Spleen (tissue), 7 donors: Measurements from ENCODE around the gene SOX6.

Experiments used
- POLR2AphosphoS5 ChIP-seq, 3 donors: sonication (generic); formaldehyde crosslinking; IDR thresholded peaks; one replicate each; pipeline ENCODE4 v1.5.1; 2017; ENCODE audit warnings: antibody characterized with exemption in 3 of 3
- TF ChIP-seq, protein P1 (sequence below), 11 experiments: fragments of 200-600 bp in 7 of 11; fragments of 450-650 bp in 4 of 11; sonication (generic) in 4 of 11; IDR thresholded peaks in 8 of 11; conservative IDR thresholded peaks in 3 of 11; 1 replicate in 7 of 11; 2 replicates in 4 of 11; pipeline versions ENCODE4 v1.4.0 to v1.8.0; 2016 to 2021; ENCODE audit warnings: antibody characterized with exemption in 11 of 11, inconsistent platforms in 4 of 11, mild to moderate bottlenecking in 1 of 11
- donor health status: DM: no; HTN: no; CAD: no; lungs with moderate emphysema.
- donor health status: DM: no; HTN: no; CAD: no.
- donor health status: DM: no; HTN: no; CAD: no.

DNA sequence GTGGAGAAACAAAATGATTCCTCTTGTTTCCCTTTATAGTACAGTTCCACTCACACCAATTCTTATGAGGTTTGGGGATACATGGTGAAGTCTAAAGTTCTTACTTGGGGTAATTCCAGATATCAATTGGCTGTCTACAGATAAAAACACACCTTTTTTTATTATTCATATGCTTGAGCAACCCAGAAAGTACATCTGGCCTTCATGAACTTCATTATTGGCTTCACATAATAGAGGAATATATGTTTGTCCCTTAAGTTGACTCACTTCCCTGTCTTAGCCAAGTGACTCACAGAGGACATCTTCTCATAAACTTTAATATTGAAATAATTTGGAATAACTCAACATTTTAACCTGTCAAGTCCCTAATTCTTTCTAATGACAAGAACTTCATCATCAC lies 36.3 kb upstream of the SOX6 start:
- TF ChIP-seq, protein P1, sequence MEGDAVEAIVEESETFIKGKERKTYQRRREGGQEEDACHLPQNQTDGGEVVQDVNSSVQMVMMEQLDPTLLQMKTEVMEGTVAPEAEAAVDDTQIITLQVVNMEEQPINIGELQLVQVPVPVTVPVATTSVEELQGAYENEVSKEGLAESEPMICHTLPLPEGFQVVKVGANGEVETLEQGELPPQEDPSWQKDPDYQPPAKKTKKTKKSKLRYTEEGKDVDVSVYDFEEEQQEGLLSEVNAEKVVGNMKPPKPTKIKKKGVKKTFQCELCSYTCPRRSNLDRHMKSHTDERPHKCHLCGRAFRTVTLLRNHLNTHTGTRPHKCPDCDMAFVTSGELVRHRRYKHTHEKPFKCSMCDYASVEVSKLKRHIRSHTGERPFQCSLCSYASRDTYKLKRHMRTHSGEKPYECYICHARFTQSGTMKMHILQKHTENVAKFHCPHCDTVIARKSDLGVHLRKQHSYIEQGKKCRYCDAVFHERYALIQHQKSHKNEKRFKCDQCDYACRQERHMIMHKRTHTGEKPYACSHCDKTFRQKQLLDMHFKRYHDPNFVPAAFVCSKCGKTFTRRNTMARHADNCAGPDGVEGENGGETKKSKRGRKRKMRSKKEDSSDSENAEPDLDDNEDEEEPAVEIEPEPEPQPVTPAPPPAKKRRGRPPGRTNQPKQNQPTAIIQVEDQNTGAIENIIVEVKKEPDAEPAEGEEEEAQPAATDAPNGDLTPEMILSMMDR (IDR thresholded peaks at IDR 0.05 in 8 of 11, conservative IDR thresholded peaks at IDR 0.05 in 3 of 11) = no peak
- no peak for TF ChIP-seq POLR2AphosphoS5 (IDR thresholded peaks at IDR 0.05)
